ENCODE results near the gene MOV10L1.
A peak's percentile ranks its signal among the peaks of the same experiment; 100 is the strongest.

MOV10L1 gene

GRCh38 chr22:50067244-50067643, 22.6 kb upstream of the MOV10L1 start:
- Histone ChIP-seq H3K27ac (ENCODE audit: low read depth, low read length, poor library complexity, severe bottlenecking) (peak overlapping the region; percentile 25), H3K79me2 (ENCODE audit: insufficient read depth, low read length) (no peaks in the 10 kb centered on the region), H4K20me1 (ENCODE audit: insufficient read depth, low read length) (no peaks in the 10 kb centered on the region), H3K9me3 (ENCODE audit: low read length) (no peaks in the 10 kb centered on the region), H3K4me1 (ENCODE audit: insufficient read depth, low read length, severe bottlenecking) (peaks cover 17% of the 10 kb centered on the region), H3K9ac (ENCODE audit: low read length) (no peak overlapping the region), H3K9me2 (ENCODE audit: low read depth, low read length) (no peaks in the 10 kb centered on the region), H3F3A (ENCODE audit: insufficient read depth, low read length) (no peaks in the 10 kb centered on the region), H3K27me3 (ENCODE audit: insufficient read depth, low read length) (no peaks in the 10 kb centered on the region), H2AFZ (ENCODE audit: low read length) (no peak overlapping the region), H3K36me3 (ENCODE audit: insufficient read depth, low read length) (no peaks in the 10 kb centered on the region), H3K4me3 (ENCODE audit: low read depth, low read length, poor library complexity, severe bottlenecking) (no peak overlapping the region), H3K4me2 (ENCODE audit: low read length) (no peak overlapping the region)
- no peak for TF ChIP-seq EZH2 (IDR thresholded peaks at IDR 0.05; ENCODE audit: borderline replicate concordance, low read length)
- TF ChIP-seq CTCF (IDR thresholded peaks at IDR 0.05; ENCODE audit: low read length) = no peak

- Histone ChIP-seq H3K4me2 (ENCODE audit: low read length) (no peak overlapping the region), H3F3A (ENCODE audit: insufficient read depth, low read length) (no peaks in the 10 kb centered on the region), H3K4me3 (ENCODE audit: low read depth, low read length, poor library complexity, severe bottlenecking) (no peak overlapping the region), H4K20me1 (ENCODE audit: insufficient read depth, low read length) (no peaks in the 10 kb centered on the region), H3K4me1 (ENCODE audit: insufficient read depth, low read length, severe bottlenecking) (peaks cover 25% of the 10 kb centered on the region), H3K9me2 (ENCODE audit: low read depth, low read length) (no peaks in the 10 kb centered on the region), H3K27ac (ENCODE audit: low read depth, low read length, poor library complexity, severe bottlenecking) (no peak overlapping the region), H3K79me2 (ENCODE audit: insufficient read depth, low read length) (no peaks in the 10 kb centered on the region), H3K36me3 (ENCODE audit: insufficient read depth, low read length) (no peaks in the 10 kb centered on the region), H3K9me3 (ENCODE audit: low read length) (no peaks in the 10 kb centered on the region), H2AFZ (ENCODE audit: low read length) (no peak overlapping the region), H3K9ac (ENCODE audit: low read length) (no peak overlapping the region), H3K27me3 (ENCODE audit: insufficient read depth, low read length) (no peaks in the 10 kb centered on the region)
- TF ChIP-seq CTCF (IDR thresholded peaks at IDR 0.05; ENCODE audit: low read length) = no peak
- TF ChIP-seq EZH2 (IDR thresholded peaks at IDR 0.05; ENCODE audit: borderline replicate concordance, low read length) = no peak
Observed at GRCh38 chr22:50068096-50068495, 21.7 kb upstream of the MOV10L1 start.

GRCh38 chr22:50070366-50070765, 19.4 kb upstream of the MOV10L1 start:
- Histone ChIP-seq H3K4me1 (ENCODE audit: insufficient read depth, low read length, severe bottlenecking) (peaks cover 25% of the 10 kb centered on the region), H3K27ac (ENCODE audit: low read depth, low read length, poor library complexity, severe bottlenecking) (no peak overlapping the region), H3K36me3 (ENCODE audit: insufficient read depth, low read length) (no peaks in the 10 kb centered on the region), H2AFZ (ENCODE audit: low read length) (no peak overlapping the region), H3K9ac (ENCODE audit: low read length) (no peak overlapping the region), H3F3A (ENCODE audit: insufficient read depth, low read length) (no peaks in the 10 kb centered on the region), H3K79me2 (ENCODE audit: insufficient read depth, low read length) (no peaks in the 10 kb centered on the region), H3K4me2 (ENCODE audit: low read length) (no peak overlapping the region), H3K9me2 (ENCODE audit: low read depth, low read length) (no peaks in the 10 kb centered on the region), H3K27me3 (ENCODE audit: insufficient read depth, low read length) (no peaks in the 10 kb centered on the region), H4K20me1 (ENCODE audit: insufficient read depth, low read length) (no peaks in the 10 kb centered on the region), H3K4me3 (ENCODE audit: low read depth, low read length, poor library complexity, severe bottlenecking) (no peak overlapping the region), H3K9me3 (ENCODE audit: low read length) (no peaks in the 10 kb centered on the region)
- no peak for TF ChIP-seq CTCF (IDR thresholded peaks at IDR 0.05; ENCODE audit: low read length)
- no peak for TF ChIP-seq EZH2 (IDR thresholded peaks at IDR 0.05; ENCODE audit: borderline replicate concordance, low read length)
